Left lung (tissue), 10 donors: ENCODE results near the gene KIAA1217. TPM values are rescaled to one million over a fixed set of nuclear protein-coding genes. Genes with fewer than 3 reads are reported as not detected.

Experiments used
- ATAC-seq: fragments of 200-7000 bp; cut with Tn5 transposase; one replicate; pipeline ENCODE4 v1.9.1; 2020; ENCODE audit warnings: moderate library complexity
- DNase-seq, 4 donors: peaks; one replicate each; pipeline ENCODE4 v3.0.0-alpha.2; 2013 to 2020
- H3K27ac ChIP-seq, 2 donors: fragments of 200-600 bp; sonication (generic) in 1 of 2; one replicate each; pipeline versions ENCODE4 v1.5.0 to v1.8.0; 2020 to 2021
- H3K27me3 ChIP-seq, 2 donors: fragments of 200-600 bp; sonication (generic) in 1 of 2; one replicate each; pipeline versions ENCODE4 v1.5.0 to v1.8.0; 2020 to 2021
- H3K36me3 ChIP-seq, 2 donors: fragments of 200-600 bp; sonication (generic) in 1 of 2; one replicate each; pipeline versions ENCODE4 v1.5.0 to v1.8.0; 2020 to 2021
- H3K4me1 ChIP-seq, 2 donors: fragments of 200-600 bp; one replicate each; pipeline ENCODE4 v1.8.0; 2021
- H3K4me3 ChIP-seq, 2 donors: fragments of 200-600 bp; sonication (generic) in 1 of 2; one replicate each; pipeline versions ENCODE4 v1.5.0 to v1.8.0; 2020 to 2021; ENCODE audit warnings: mild to moderate bottlenecking in 1 of 2
- H3K9me3 ChIP-seq, 2 donors: fragments of 200-600 bp; sonication (generic) in 1 of 2; one replicate each; pipeline versions ENCODE4 v1.5.0 to v1.8.0; 2020 to 2021
- CTCF ChIP-seq, 2 donors: fragments of 200-600 bp; sonication (generic) in 1 of 2; IDR thresholded peaks; one replicate each; pipeline versions ENCODE4 v1.5.0 to v1.8.0; 2021; ENCODE audit warnings: antibody characterized with exemption in 2 of 2
- intact Hi-C, 2 donors: fragments of 100-400 bp; cut with DNase I; formaldehyde crosslinking; loops; one replicate each; pipeline versions ENCODE4 v1.11.2 to v1.14.2; 2022
- polyA plus RNA-seq, 6 donors: library from polyadenylated mRNA; unstranded; fragments of 120-200 nt; gene quantifications; one replicate each; pipeline ENCODE4 v1.2.1, GENCODE V29; 2013; ENCODE audit not compliant: insufficient read length in 6 of 6
- total RNA-seq, 2 donors: library from RNA; stranded (reverse); fragmentation: NEBNext Ultra II Directional; extraction: Animal tissue kit (Norgen Biotek cat#: 25700); gene quantifications; one replicate each; pipeline ENCODE4 v1.2.1, GENCODE V29; 2021
- donor health status: DM: no; HTN: yes; CAD: no.
- donor health status: DM: no; HTN: no; CAD: no.

The KIAA1217 gene
- total and polyA plus RNA-seq, 8 donors = 28.3 to 69.1 (median 60.4) TPM

- H3K4me3 ChIP-seq = no peak overlapping the region
- peaks cover 10 to 11% of the 10 kb centered on the region in 2 donors for H3K4me1 ChIP-seq
- peak overlapping the region in 1 of 2 donors; percentile 49 for H3K27ac ChIP-seq
- no peak for DNase-seq
- ATAC-seq = peak; percentile 11
- peaks cover 0 to 9% of the 10 kb centered on the region in 2 donors for H3K9me3 ChIP-seq
- intact Hi-C loops = no loop called here
- TF ChIP-seq CTCF (IDR thresholded peaks at IDR 0.05) = no peak
- no peaks in the 10 kb centered on the region for H3K27me3 ChIP-seq
- H3K36me3 ChIP-seq = no peaks in the 10 kb centered on the region
These were observed 207.3 kb downstream of the KIAA1217 start for GRCh38 chr10:24416248-24416647.

DNA sequence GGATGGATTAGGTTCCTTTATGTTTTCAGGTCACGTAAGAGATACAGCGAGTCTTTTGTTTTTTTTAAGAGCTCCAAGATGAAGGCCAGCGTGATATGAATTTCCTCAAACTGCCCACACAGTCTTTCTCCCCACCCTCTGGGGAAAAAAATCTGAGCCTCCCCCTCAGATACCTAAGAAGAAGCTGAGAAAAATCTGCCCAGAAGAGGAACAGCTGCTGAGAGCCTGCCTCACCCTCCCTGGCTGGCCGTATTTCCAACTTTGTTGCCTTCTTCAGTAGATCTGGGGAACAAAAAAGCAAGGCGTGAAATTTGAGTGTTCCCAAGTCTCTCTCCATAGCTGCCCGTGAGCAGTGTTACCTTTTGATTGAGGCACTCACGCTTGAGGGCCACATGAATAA lies 208.1 kb downstream of the KIAA1217 start:
- peaks cover 10 to 11% of the 10 kb centered on the region in 2 donors for H3K4me1 ChIP-seq
- H3K36me3 ChIP-seq = no peaks in the 10 kb centered on the region
- no peak overlapping the region for H3K4me3 ChIP-seq
- H3K9me3 ChIP-seq = peaks cover 0 to 9% of the 10 kb centered on the region in 2 donors
- H3K27me3 ChIP-seq = no peaks in the 10 kb centered on the region
- ATAC-seq = no peak
- TF ChIP-seq CTCF (IDR thresholded peaks at IDR 0.05) = no peak
- H3K27ac ChIP-seq = no peak overlapping the region
- DNase-seq = no peak
- intact Hi-C loops = no loop called here

DNA sequence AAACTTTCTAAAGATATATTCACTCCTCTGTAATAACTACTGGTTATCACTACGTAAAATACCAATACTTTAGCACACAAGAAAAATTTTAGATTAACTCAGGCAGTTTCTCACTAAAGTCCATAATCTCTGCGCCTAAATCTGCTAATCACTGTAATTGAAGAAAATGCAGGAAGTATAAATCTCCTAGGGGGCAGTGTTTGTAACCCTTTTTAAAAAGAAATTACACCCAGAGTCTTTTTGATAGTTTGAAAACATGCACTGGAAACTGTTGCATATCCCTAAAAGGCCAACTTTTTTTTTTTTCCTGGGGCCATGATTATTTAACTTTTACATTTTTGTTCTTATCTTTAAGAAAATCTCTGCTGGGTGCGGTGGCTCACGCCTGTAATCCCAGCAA lies 209.6 kb downstream of the KIAA1217 start:
- H3K4me1 ChIP-seq = peaks cover 10 to 11% of the 10 kb centered on the region in 2 donors
- no peaks in the 10 kb centered on the region for H3K36me3 ChIP-seq
- DNase-seq (no peak), ATAC-seq (no peak)
- intact Hi-C loops = no loop called here
- H3K27me3 ChIP-seq = no peaks in the 10 kb centered on the region
- no peak overlapping the region for H3K27ac ChIP-seq
- peak in 1 of 2 donors; percentile 11 for TF ChIP-seq CTCF (IDR thresholded peaks at IDR 0.05)
- H3K9me3 ChIP-seq = peaks cover 0 to 3% of the 10 kb centered on the region in 2 donors
- no peak overlapping the region for H3K4me3 ChIP-seq

GRCh38 chr10:24419066-24419465 lies 210.1 kb downstream of the KIAA1217 start:
- Histone ChIP-seq H3K9me3 (no peaks in the 10 kb centered on the region), H3K36me3 (no peaks in the 10 kb centered on the region), H3K27ac (no peak overlapping the region), H3K27me3 (no peaks in the 10 kb centered on the region), H3K4me3 (no peak overlapping the region), H3K4me1 (peaks cover 10 to 11% of the 10 kb centered on the region in 2 donors)
- ATAC-seq (no peak), DNase-seq (no peak)
- intact Hi-C loops = no loop called here
- no peak for TF ChIP-seq CTCF (IDR thresholded peaks at IDR 0.05)

- no peak overlapping the region for H3K4me3 ChIP-seq
- no peak overlapping the region for H3K27ac ChIP-seq
- no peak for TF ChIP-seq CTCF (IDR thresholded peaks at IDR 0.05)
- DNase-seq = no peak
- H3K27me3 ChIP-seq = no peaks in the 10 kb centered on the region
- no peaks in the 10 kb centered on the region for H3K4me1 ChIP-seq
- intact Hi-C loops = no loop called here
- no peaks in the 10 kb centered on the region for H3K9me3 ChIP-seq
- H3K36me3 ChIP-seq = no peaks in the 10 kb centered on the region
- ATAC-seq = no peak
These were observed 216.2 kb downstream of the KIAA1217 start for GRCh38 chr10:24425151-24425550.
